HCT116 (cell line): ENCODE data around the gene PDE7B.

Source experiments
- ATF3 ChIP-seq: IDR thresholded peaks from 2 replicates; pipeline ENCODE4 v1.6.1; 2012
- CTCF ChIP-seq, 3 experiments: fragments of 200-600 bp in 1 of 3; sonication (generic) in 1 of 3; IDR thresholded peaks in 2 of 3; conservative IDR thresholded peaks in 1 of 3; 2 replicates each; pipeline ENCODE4 v1.5.1; 2012 to 2017; ENCODE audit warnings: low read depth in 2 of 3, low read length in 2 of 3, antibody characterized with exemption in 1 of 3, borderline replicate concordance in 1 of 3, control low read depth in 1 of 3, mild to moderate bottlenecking in 1 of 3, mixed read lengths in 1 of 3, mixed run types in 1 of 3, moderate library complexity in 1 of 3; ENCODE audit not compliant: insufficient read depth in 1 of 3
- EZH2 ChIP-seq: fragments of 200-600 bp; sonication (generic); IDR thresholded peaks from 2 replicates; pipeline ENCODE4 v1.6.1; 2017; ENCODE audit warnings: antibody characterized with exemption, mixed run types
- POLR2A ChIP-seq: IDR thresholded peaks from 2 replicates; pipeline ENCODE4 v1.7.0; 2011; ENCODE audit warnings: borderline replicate concordance; ENCODE audit not compliant: insufficient read depth, insufficient read length; ENCODE audit errors: extremely low read depth
- POLR2AphosphoS5 ChIP-seq: IDR thresholded peaks from 2 replicates; pipeline ENCODE4 v1.6.1; 2011; ENCODE audit warnings: mild to moderate bottlenecking, low read depth, low read length, moderate library complexity
- YY1 ChIP-seq: IDR thresholded peaks from 2 replicates; pipeline ENCODE4 v1.6.1; 2011; ENCODE audit warnings: low read length, low read depth, moderate library complexity, mild to moderate bottlenecking; ENCODE audit not compliant: insufficient replicate concordance; ENCODE audit errors: extremely low read depth
- ZNF274 ChIP-seq: fragments of 200-500 bp; sonication (Bioruptor generic); IDR thresholded peaks from 2 replicates; pipeline ENCODE4 v1.6.1; 2014; ENCODE audit warnings: mild to moderate bottlenecking, low read depth, low read length, inconsistent platforms

- no peak for TF ChIP-seq CTCF (IDR thresholded peaks at IDR 0.05 in 2 of 3, conservative IDR thresholded peaks at IDR 0.05 in 1 of 3; ENCODE audit: borderline replicate concordance in 1 of 3, insufficient read depth in 1 of 3, low read depth in 2 of 3, low read length in 2 of 3)
- TF ChIP-seq YY1: no peak
- no peak for TF ChIP-seq EZH2
- no peak for TF ChIP-seq POLR2A
- TF ChIP-seq POLR2AphosphoS5: no peak
- TF ChIP-seq ATF3: no peak
- TF ChIP-seq ZNF274: no peak
Measured at GRCh38 chr6:136146130-136146529, 294.6 kb downstream of the PDE7B start.
